NCI-H1092 treated with DMSO at 0.1 percent for 48 hours (cell line): ENCODE results near the gene LASP1NB.
"Not testable (repeated sequence)": the region's sequence is repeated elsewhere in the genome, so short reads cannot be mapped to it uniquely, and the experiment has no call there.

Source experiments
- DNase-seq: peaks from one replicate; lab custom pipeline; 2025; lab: John Stamatoyannopoulos, UW

The LASP1NB gene

GRCh38 chr17:38967290-38967738 is 41.9 kb downstream of the LASP1NB start, which contains the start of gene FBXO47:
TSS of gene FBXO47 (minus strand) at chr17:38967403. CDS start at chr17:38963025, 4,378 bp downstream.
- no peak for DNase-seq

- DNase-seq = no peak
Observed at GRCh38 chr17:38969281-38969680, 43.9 kb downstream of the LASP1NB start.

- DNase-seq = no peak
Observed at GRCh38 chr17:38970128-38970527, 44.7 kb downstream of the LASP1NB start.

- DNase-seq = no peak
Observed at GRCh38 chr17:38970804-38971203, 45.4 kb downstream of the LASP1NB start.

- not testable (repeated sequence) for DNase-seq
Observed at GRCh38 chr17:38976187-38976551, 50.8 kb downstream of the LASP1NB start.

GRCh38 chr17:38978180-38978579 is 52.8 kb downstream of the LASP1NB start:
- no peak for DNase-seq
